IPS-18c (cell line): Measurements from ENCODE around the gene RIN3.

Experiments used
- H3K4me3 ChIP-seq: 2 replicates; pipeline ENCODE4 v1.7.0; 2013; ENCODE audit warnings: low read depth, mild to moderate bottlenecking, low read length, moderate library complexity; ENCODE audit not compliant: insufficient read depth
- H3K9me3 ChIP-seq: one replicate; pipeline ENCODE4 v1.6.1; 2013; ENCODE audit warnings: mild to moderate bottlenecking, low read length, moderate library complexity; ENCODE audit not compliant: control insufficient read depth, insufficient read depth

The RIN3 gene

DNA sequence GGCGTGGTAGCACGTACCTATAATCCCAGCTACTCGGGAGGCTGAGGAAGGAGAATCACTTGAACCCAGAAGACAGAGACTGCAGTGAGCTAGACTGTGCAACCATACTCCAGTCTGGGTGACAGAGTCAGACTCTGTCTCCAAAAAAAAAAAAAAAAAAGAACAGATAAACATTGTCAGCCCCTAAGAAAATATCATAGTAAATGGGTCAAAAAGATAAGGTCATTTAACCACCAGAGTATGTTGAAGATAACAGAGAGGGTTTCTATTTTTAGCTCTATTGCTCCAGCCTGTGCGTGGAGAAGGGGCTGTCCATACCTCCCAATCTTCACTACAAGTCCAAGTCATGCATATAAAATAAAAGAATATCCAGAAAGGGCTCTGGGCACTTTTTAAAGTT lies 219.4 kb downstream of the RIN3 start:
- no peak overlapping the region for H3K4me3 ChIP-seq
- no peaks in the 10 kb centered on the region for H3K9me3 ChIP-seq

DNA sequence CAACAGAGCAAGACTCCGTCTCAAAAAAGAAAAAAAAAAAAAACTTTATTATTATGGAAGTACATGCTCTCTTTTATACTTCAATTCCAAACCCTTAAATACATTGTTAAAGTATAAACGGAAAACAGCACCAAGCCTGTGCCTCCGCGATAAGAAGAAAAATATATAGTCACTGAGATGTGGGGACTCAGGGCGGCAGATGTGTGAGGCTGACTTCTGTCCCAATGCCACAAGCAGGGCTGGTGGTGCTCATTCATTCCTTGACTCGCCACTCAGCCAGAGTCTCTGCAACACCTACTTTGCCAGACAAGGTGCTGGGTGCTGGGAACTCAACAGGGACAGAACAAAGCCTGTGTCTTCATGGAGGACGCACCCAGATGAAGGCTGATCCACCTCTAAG lies 221.0 kb downstream of the RIN3 start:
- H3K9me3 ChIP-seq, result no peaks in the 10 kb centered on the region
- H3K4me3 ChIP-seq, result no peak overlapping the region

DNA sequence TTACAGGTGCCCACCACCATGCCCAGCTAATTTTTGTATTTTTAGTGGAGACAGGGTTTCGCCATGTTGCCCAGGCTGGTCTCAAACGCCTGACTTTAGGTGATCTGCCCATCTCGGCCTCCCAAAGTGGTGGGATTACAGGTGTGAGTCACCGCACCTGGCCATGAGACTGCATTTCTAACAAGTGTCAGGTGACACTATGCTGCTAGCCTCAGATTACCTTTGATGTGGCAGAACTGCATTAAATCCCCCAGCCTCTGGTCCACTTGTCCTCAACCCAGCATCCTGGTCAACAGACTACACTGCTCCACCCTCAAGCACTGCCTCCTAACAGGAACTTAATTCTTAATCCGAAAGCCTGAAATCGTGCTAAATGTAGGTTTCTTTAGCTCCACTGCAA lies 221.8 kb downstream of the RIN3 start:
- no peaks in the 10 kb centered on the region for H3K9me3 ChIP-seq
- H3K4me3 ChIP-seq, result no peak overlapping the region

DNA sequence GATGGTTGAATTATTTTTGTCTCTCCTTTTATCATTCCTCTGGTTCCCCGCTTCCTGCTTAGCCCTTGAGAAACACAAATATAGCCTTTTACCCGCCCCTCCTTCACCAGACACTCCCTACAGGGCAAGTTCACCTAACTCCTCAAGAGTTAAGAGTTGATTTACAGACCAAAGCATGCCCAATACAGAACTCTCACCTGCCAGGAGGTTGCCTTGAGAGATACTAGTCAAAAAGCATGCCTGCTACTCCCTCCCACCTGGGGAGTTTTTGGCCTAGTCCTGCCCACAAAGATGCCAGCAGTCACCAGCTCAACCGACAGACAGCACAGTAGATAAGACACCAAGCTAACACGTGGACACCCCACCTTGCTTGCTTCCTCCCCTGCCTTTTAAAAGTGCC lies 223.6 kb downstream of the RIN3 start:
- Histone ChIP-seq H3K4me3 (no peak overlapping the region), H3K9me3 (no peaks in the 10 kb centered on the region)

DNA sequence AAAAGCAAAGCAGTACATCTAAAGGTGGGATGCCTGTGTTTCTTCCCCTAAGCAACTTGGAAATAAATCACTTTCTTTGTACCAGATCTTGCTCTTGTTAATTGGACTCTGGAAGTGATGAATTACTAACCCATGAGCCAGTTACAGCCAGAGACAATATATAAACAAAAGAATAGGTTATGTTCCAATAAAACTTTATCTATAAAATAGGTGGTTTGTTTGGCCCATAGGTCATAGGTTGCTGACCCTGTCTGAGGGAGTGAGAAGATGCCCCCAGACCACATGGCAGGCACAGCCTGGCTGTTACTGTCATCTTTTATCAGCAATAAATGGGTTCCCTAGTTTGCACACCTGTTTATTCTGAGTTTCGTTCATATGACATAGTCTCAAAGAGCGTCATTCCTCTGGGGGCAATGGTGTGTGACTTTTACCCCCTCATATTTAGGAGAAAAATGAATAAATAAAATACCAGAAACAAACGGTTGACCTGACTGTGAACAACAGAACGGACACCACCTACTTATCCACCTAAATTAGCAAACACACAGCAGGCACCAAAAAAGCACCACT lies 224.1 kb downstream of the RIN3 start:
- H3K9me3 ChIP-seq, result no peaks in the 10 kb centered on the region
- no peak overlapping the region for H3K4me3 ChIP-seq
